Caco-2 (cell line): Measurements from ENCODE around the gene SLC35F1. TPM values are rescaled to one million over a fixed set of nuclear protein-coding genes. Genes with fewer than 3 reads are reported as not detected.

Experiments
- BruUV-seq: library from RNA; stranded (reverse); fragments of 400-500 nt; replicated peaks from 2 replicates; lab custom pipeline; 2021; lab: Mats Ljungman, UMichigan
- CTCF ChIA-PET: fragments of 300-600 bp; sonication (Branson Sonifier 250); formaldehyde crosslinking; loops from one replicate; lab custom pipeline; 2022; ENCODE audit warnings: antibody characterized with exemption; lab: Charles Lee
- POLR2A ChIA-PET: fragments of 300-600 bp; sonication (Branson Sonifier 250); formaldehyde crosslinking; loops from one replicate; lab custom pipeline; 2022; ENCODE audit warnings: antibody characterized with exemption; lab: Charles Lee
- DNase-seq, 2 experiments: peaks; one replicate each; pipeline versions ENCODE4 v3.0.0 to v3.0.0-alpha.2; 2020 to 2022
- H3K27me3 ChIP-seq: replicated peaks from 2 replicates; pipeline ENCODE4 v1.6.0; 2011; ENCODE audit warnings: low read length; ENCODE audit not compliant: control insufficient read depth, insufficient read depth
- H3K36me3 ChIP-seq: 2 replicates; pipeline ENCODE4 v1.5.1; 2011; ENCODE audit warnings: low read length; ENCODE audit not compliant: control insufficient read depth, insufficient read depth
- H3K4me1 ChIP-seq: fragments of 250-450 bp; sonication (Bioruptor Pico); 2 replicates; pipeline ENCODE4 v1.5.1; 2020; ENCODE audit warnings: mild to moderate bottlenecking
- H3K4me3 ChIP-seq: 2 replicates; pipeline ENCODE4 v1.5.1; 2011; ENCODE audit warnings: low read depth, mild to moderate bottlenecking, control low read depth, low read length
- H3K9me3 ChIP-seq: fragments of 250-450 bp; sonication (Bioruptor Pico); 2 replicates; pipeline ENCODE4 v1.5.1; 2020; ENCODE audit warnings: mild to moderate bottlenecking, moderate library complexity
- H3K27ac Mint-ChIP-seq: one replicate; pipeline ENCODE4 v1.8.0; 2022; ENCODE audit warnings: mixed read lengths; ENCODE audit not compliant: unreplicated experiment
- H3K27me3 Mint-ChIP-seq: one replicate; pipeline ENCODE4 v1.8.0; 2022; ENCODE audit warnings: mixed read lengths; ENCODE audit not compliant: insufficient read depth, unreplicated experiment
- H3K36me3 Mint-ChIP-seq: one replicate; pipeline ENCODE4 v1.8.0; 2022; ENCODE audit warnings: mild to moderate bottlenecking, mixed read lengths; ENCODE audit not compliant: insufficient read depth, unreplicated experiment
- H3K4me1 Mint-ChIP-seq: one replicate; pipeline ENCODE4 v1.8.0; 2022; ENCODE audit warnings: low read depth, mixed read lengths; ENCODE audit not compliant: unreplicated experiment
- H3K4me3 Mint-ChIP-seq: one replicate; pipeline ENCODE4 v1.8.0; 2022; ENCODE audit warnings: mild to moderate bottlenecking, moderate library complexity, mixed read lengths; ENCODE audit not compliant: unreplicated experiment
- H3K9me3 Mint-ChIP-seq: one replicate; pipeline ENCODE4 v1.8.0; 2022; ENCODE audit warnings: mixed read lengths; ENCODE audit not compliant: unreplicated experiment
- intact Hi-C: fragments of 100-400 bp; cut with micrococcal nuclease; formaldehyde crosslinking; loops from one replicate; pipeline ENCODE4 v1.10.0; 2022; ENCODE audit not compliant: unreplicated experiment
- total RNA-seq: library from RNA; stranded (reverse); gene quantifications from 2 replicates; pipeline ENCODE4 v1.2.3, GENCODE V29; 2022
- TF ChIP-seq, protein P1 (sequence below), 2 experiments: fragments of 200-600 bp in 1 of 2; IDR thresholded peaks; 1 replicate in 1 of 2; 2 replicates in 1 of 2; pipeline versions ENCODE4 v1.5.1 to v1.8.0; 2011 to 2022; ENCODE audit warnings: antibody characterized with exemption in 1 of 2, control low read depth in 1 of 2, inconsistent platforms in 1 of 2, low read depth in 1 of 2, low read length in 1 of 2, mild to moderate bottlenecking in 1 of 2, moderate library complexity in 1 of 2; ENCODE audit not compliant: insufficient read depth in 1 of 2, severe bottlenecking in 1 of 2, unreplicated experiment in 1 of 2

Gene SLC35F1
- total RNA-seq, 1 experiment from 2014 or later, result not detected

DNA sequence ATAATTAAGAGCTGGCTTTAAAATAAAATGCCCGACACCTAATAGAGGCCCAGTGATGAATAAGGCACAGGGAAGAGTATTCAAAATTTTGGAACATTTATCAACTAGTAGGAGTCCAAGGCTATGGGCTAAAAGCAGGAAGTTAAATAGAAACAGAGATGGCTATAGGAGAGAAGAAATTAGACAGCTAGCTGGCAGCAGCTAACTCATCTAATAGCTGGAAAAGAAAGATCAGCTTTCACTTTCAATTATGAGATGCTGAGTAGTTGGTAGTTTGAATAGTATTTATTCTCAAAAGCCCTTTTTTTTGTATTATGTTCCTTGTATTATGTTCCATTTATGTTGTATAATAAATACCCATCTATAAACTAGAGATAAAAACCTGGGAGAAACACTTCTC, 215.7 kb downstream of the SLC35F1 start:
- Histone ChIP-seq H3K4me3 (no peak overlapping the region), H3K36me3 (no peaks in the 10 kb centered on the region), H3K27me3 (no peaks in the 10 kb centered on the region), H3K9me3 (no peaks in the 10 kb centered on the region), H3K4me1 (no peaks in the 10 kb centered on the region)
- BruUV-seq, result no TSS peak
- H3K4me1 Mint-ChIP-seq, result no peaks in the 10 kb centered on the region
- no peak overlapping the region for H3K27ac Mint-ChIP-seq
- H3K27me3 Mint-ChIP-seq, result no peaks in the 10 kb centered on the region
- intact Hi-C loops, result no loop called here
- POLR2A ChIA-PET, result no interaction called here
- H3K4me3 Mint-ChIP-seq, result no peak overlapping the region
- CTCF ChIA-PET, result no interaction called here
- no peak for DNase-seq
- TF ChIP-seq, protein P1, sequence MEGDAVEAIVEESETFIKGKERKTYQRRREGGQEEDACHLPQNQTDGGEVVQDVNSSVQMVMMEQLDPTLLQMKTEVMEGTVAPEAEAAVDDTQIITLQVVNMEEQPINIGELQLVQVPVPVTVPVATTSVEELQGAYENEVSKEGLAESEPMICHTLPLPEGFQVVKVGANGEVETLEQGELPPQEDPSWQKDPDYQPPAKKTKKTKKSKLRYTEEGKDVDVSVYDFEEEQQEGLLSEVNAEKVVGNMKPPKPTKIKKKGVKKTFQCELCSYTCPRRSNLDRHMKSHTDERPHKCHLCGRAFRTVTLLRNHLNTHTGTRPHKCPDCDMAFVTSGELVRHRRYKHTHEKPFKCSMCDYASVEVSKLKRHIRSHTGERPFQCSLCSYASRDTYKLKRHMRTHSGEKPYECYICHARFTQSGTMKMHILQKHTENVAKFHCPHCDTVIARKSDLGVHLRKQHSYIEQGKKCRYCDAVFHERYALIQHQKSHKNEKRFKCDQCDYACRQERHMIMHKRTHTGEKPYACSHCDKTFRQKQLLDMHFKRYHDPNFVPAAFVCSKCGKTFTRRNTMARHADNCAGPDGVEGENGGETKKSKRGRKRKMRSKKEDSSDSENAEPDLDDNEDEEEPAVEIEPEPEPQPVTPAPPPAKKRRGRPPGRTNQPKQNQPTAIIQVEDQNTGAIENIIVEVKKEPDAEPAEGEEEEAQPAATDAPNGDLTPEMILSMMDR (IDR thresholded peaks at IDR 0.05; ENCODE audit: insufficient read depth in 1 of 2, low read depth in 1 of 2, low read length in 1 of 2, severe bottlenecking in 1 of 2, unreplicated experiment in 1 of 2), result no peak
- no peaks in the 10 kb centered on the region for H3K36me3 Mint-ChIP-seq
- no peaks in the 10 kb centered on the region for H3K9me3 Mint-ChIP-seq

DNA sequence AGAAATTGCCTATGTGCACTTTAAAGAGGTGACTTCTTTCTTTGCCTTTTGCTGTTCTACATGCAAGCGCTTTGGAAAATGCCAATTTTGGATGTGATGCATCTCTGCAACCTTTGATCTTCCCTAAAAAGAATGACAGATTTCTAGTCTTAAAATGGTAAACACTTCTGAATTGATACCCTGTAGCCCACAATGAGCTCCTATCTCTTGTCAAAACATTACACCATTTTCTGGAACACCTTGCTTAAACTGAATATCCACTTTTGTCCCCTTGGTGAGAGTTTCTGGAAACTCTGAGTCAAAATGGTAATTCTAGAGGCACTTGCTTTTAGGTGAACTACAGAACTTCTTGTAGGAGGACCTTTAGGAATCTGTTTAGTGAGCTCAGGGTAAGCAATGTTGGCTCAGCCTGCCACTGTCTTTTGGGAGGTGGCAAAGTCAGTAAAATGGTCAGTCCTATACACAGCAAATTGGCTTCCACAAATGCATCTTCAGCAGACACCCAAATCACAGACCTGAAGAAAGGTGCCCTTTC, 216.5 kb downstream of the SLC35F1 start:
- Mint-ChIP-seq H3K36me3 (no peaks in the 10 kb centered on the region), H3K27ac (no peak overlapping the region), H3K9me3 (no peaks in the 10 kb centered on the region), H3K4me3 (no peak overlapping the region), H3K4me1 (no peaks in the 10 kb centered on the region), H3K27me3 (no peaks in the 10 kb centered on the region)
- DNase-seq, result no peak
- Histone ChIP-seq H3K27me3 (no peaks in the 10 kb centered on the region), H3K36me3 (no peaks in the 10 kb centered on the region), H3K4me3 (no peak overlapping the region), H3K9me3 (no peaks in the 10 kb centered on the region), H3K4me1 (no peaks in the 10 kb centered on the region)
- ChIA-PET POLR2A (no interaction called here), CTCF (no interaction called here)
- no TSS peak for BruUV-seq
- intact Hi-C loops, result no loop called here
- TF ChIP-seq, protein P1 (IDR thresholded peaks at IDR 0.05; ENCODE audit: insufficient read depth in 1 of 2, low read depth in 1 of 2, low read length in 1 of 2, severe bottlenecking in 1 of 2, unreplicated experiment in 1 of 2), result no peak

DNA sequence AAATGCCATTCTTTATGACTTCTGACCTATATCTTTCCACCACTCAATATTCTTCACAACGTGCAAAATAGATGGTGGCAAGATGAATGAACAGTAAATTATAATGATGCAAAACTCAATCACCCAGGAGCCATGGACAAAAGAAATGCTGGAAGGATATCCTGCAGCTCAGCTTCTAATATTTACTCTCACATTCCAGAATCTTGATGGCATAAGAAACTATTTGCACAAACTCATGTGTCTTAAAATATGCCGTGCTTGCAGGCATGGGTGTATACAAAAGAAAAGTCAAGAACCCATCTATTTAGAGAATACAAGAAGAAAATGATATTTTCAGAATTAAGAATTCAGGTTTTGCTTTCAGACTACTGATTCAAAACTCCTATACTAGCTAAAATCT, 217.8 kb downstream of the SLC35F1 start:
- Mint-ChIP-seq H3K9me3 (no peaks in the 10 kb centered on the region), H3K27ac (no peak overlapping the region), H3K4me3 (no peak overlapping the region), H3K4me1 (no peaks in the 10 kb centered on the region), H3K36me3 (no peaks in the 10 kb centered on the region), H3K27me3 (peaks cover 3% of the 10 kb centered on the region)
- ChIA-PET CTCF (no interaction called here), POLR2A (no interaction called here)
- Histone ChIP-seq H3K4me3 (no peak overlapping the region), H3K36me3 (no peaks in the 10 kb centered on the region), H3K9me3 (no peaks in the 10 kb centered on the region), H3K27me3 (no peaks in the 10 kb centered on the region), H3K4me1 (no peaks in the 10 kb centered on the region)
- TF ChIP-seq, protein P1 (IDR thresholded peaks at IDR 0.05; ENCODE audit: insufficient read depth in 1 of 2, low read depth in 1 of 2, low read length in 1 of 2, severe bottlenecking in 1 of 2, unreplicated experiment in 1 of 2), result no peak
- no peak for DNase-seq
- intact Hi-C loops, result no loop called here
- BruUV-seq, result no TSS peak
